Measurements from ENCODE around the gene ZFYVE9.

GRCh38 chr1:52234014-52234413, 92.1 kb downstream of the ZFYVE9 start:
- no peak for TF ChIP-seq POLR2A (IDR thresholded peaks at IDR 0.05; ENCODE audit: borderline replicate concordance, extremely low read depth, insufficient read depth, insufficient read length)
- no peak for TF ChIP-seq CTCF (IDR thresholded peaks at IDR 0.05 in 2 of 3, conservative IDR thresholded peaks at IDR 0.05 in 1 of 3; ENCODE audit: borderline replicate concordance in 1 of 3, insufficient read depth in 1 of 3, low read depth in 2 of 3, low read length in 2 of 3)
- no peak for TF ChIP-seq EZH2 (IDR thresholded peaks at IDR 0.05)
- TF ChIP-seq POLR2AphosphoS5 (IDR thresholded peaks at IDR 0.05; ENCODE audit: low read depth, low read length): no peak
- TF ChIP-seq SP1 (IDR thresholded peaks at IDR 0.05; ENCODE audit: low read depth): no peak

Data from HCT116 (cell line).